ENCODE results near the gene KLK2. TPM values are rescaled to one million over a fixed set of nuclear protein-coding genes. Genes with fewer than 3 reads are reported as not detected.
A peak's percentile ranks its signal among the peaks of the same experiment; 100 is the strongest.

KLK2 gene
- total RNA-seq, 1 experiment from 2014 or later: not detected

DNA sequence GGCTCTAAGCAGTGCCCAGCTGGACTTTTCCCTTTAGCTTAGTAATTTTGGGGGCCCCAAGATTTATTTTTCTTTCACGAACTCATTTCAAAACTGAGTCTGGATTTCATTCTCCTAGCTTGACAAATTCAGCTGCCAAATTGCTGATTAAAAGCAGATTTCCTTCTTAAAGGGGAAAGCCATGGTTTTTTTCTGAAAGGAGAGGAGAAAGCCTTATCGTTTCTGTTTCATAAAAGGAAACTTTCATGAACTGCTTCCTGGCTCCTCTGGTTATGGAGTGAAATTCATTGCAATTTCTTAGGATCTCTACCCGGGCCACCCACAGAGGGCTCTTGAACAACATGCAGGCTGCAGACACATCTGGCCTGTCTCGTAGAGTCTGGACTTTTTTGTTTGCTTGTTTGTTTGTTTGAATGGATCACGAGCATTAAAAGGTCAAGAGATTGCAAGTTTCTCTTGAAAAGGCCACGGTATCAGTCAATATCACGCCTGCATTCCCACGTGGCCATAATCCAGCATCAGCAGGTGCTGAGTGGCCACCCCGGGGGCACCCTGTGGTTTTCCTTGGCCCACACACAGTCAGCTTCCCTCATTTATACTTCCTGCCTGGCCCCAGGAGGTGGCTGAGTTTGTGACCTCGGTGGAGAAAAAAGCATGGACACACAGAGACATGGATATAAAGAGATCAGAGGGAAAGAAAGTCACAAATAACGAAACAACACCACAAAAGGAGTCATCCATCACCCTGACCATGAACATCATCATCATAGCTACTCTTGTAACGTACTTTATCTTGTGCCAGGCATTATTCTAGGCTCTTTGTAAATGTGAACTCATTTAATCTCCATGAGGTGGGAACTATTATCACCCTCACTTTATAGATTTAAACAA, 48.4 kb downstream of the KLK2 start:
- intact Hi-C loops (cut with micrococcal nuclease; ENCODE audit: unreplicated experiment) (loop anchor here (5.0 to 10.0 kb wide), 2 partner anchors 124 to 173 kb away; no protein-coding TSS in a partner anchor), in situ Hi-C loops (cut with HindIII; ENCODE audit: low pct_unique_long_range_greater_than_20kb, low sequenced_read_pairs) (no loop called here)
- H3K9me3 ChIP-seq (ENCODE audit: control insufficient read depth, insufficient read depth, low read depth, low read length): no peaks in the 10 kb centered on the region
- no peaks in the 10 kb centered on the region for H3K36me3 ChIP-seq (ENCODE audit: control insufficient read depth, insufficient read depth, low read length)
- H3K27ac ChIP-seq (ENCODE audit: low read length): no peak overlapping the region
- ATAC-seq: peak; percentile 58
- no peaks in the 10 kb centered on the region; the same call in 1 of the 2 replicates for H3K4me1 ChIP-seq (ENCODE audit: control insufficient read depth, insufficient read depth, low read length)
- CTCF ChIA-PET: interaction anchor here (0.6 to 1.1 kb wide), 6 partner anchors 11 to 384 kb away, joined by 3 to 4 read pairs (median 4); no protein-coding TSS in a partner anchor
- H3K4me3 ChIP-seq (ENCODE audit: low read depth in 2 of 2, low read length in 2 of 2): no peak overlapping the region
- no TSS peak for BruUV-seq (replicated peaks)
- no peak for DNase-seq (ENCODE audit: low read depth, low spot score)
- TF ChIP-seq SIN3A (IDR thresholded peaks at IDR 0.05; ENCODE audit: borderline replicate concordance, insufficient read depth, low read depth, low read length): no peak
- peak; percentile 52; the same call in 1 of the 2 replicates for TF ChIP-seq TCF7L2 (IDR thresholded peaks at IDR 0.05; ENCODE audit: low read depth, low read length)
- POLR2A ChIA-PET: no interaction called here
- peaks cover 5% of the 10 kb centered on the region; the same call in 1 of the 2 replicates for H3K27me3 ChIP-seq (ENCODE audit: control insufficient read depth, insufficient read depth, low read length)

DNA sequence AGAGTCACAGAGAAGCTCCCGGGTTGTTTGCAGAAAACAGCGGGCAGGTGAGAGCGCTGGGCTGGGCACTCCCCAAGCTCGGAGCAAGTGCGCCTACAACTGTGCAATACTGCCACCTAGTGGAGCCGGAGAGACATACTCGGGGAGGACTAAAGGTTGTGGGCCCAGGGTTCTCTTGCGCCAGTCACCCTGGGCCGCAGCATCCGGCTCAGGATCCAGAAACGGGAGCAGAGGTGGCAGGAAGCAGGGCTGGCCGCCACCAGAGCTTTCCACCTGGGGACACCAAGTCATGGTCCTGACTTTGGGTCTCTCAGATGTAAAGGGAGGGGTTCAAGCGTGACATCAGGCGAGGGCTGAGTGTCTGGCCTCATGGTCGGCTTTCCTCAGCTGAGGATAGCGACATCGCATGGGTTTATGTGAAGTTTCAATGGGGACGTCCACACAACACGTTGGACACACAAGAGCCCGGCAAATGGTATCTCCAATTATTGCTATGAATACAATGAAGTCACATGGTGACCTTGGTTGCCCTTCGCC, 49.1 kb downstream of the KLK2 start:
- Histone ChIP-seq H3K27ac (ENCODE audit: low read length) (no peak overlapping the region), H3K4me3 (ENCODE audit: low read depth in 2 of 2, low read length in 2 of 2) (no peak overlapping the region)

More for the DNA sequence above, 49.1 kb downstream of the KLK2 start:
- DNase-seq (ENCODE audit: low read depth, low spot score): no peak
- intact Hi-C loops (cut with micrococcal nuclease; ENCODE audit: unreplicated experiment): loop anchor here (5.0 to 10.0 kb wide), 2 partner anchors 125 to 172 kb away; no protein-coding TSS in a partner anchor
- no peaks in the 10 kb centered on the region for H3K36me3 ChIP-seq (ENCODE audit: control insufficient read depth, insufficient read depth, low read length)
- CTCF ChIA-PET: interaction anchor here (0.6 to 1.1 kb wide), 6 partner anchors 10 to 384 kb away, joined by 3 to 4 read pairs (median 4); no protein-coding TSS in a partner anchor
- H3K4me1 ChIP-seq (ENCODE audit: control insufficient read depth, insufficient read depth, low read length): no peaks in the 10 kb centered on the region; the same call in 1 of the 2 replicates
- no TSS peak for BruUV-seq (replicated peaks)
- peaks cover 5% of the 10 kb centered on the region; the same call in 1 of the 2 replicates for H3K27me3 ChIP-seq (ENCODE audit: control insufficient read depth, insufficient read depth, low read length)
- peak; percentile 100 for ATAC-seq
- in situ Hi-C loops (cut with HindIII; ENCODE audit: low pct_unique_long_range_greater_than_20kb, low sequenced_read_pairs): no loop called here
- no peak for TF ChIP-seq SIN3A (IDR thresholded peaks at IDR 0.05; ENCODE audit: borderline replicate concordance, insufficient read depth, low read depth, low read length)
- TF ChIP-seq, protein P1, sequence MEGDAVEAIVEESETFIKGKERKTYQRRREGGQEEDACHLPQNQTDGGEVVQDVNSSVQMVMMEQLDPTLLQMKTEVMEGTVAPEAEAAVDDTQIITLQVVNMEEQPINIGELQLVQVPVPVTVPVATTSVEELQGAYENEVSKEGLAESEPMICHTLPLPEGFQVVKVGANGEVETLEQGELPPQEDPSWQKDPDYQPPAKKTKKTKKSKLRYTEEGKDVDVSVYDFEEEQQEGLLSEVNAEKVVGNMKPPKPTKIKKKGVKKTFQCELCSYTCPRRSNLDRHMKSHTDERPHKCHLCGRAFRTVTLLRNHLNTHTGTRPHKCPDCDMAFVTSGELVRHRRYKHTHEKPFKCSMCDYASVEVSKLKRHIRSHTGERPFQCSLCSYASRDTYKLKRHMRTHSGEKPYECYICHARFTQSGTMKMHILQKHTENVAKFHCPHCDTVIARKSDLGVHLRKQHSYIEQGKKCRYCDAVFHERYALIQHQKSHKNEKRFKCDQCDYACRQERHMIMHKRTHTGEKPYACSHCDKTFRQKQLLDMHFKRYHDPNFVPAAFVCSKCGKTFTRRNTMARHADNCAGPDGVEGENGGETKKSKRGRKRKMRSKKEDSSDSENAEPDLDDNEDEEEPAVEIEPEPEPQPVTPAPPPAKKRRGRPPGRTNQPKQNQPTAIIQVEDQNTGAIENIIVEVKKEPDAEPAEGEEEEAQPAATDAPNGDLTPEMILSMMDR (IDR thresholded peaks at IDR 0.05): peak; percentile 84
- TF ChIP-seq POLR2AphosphoS5 (IDR thresholded peaks at IDR 0.05; ENCODE audit: low read depth, low read length): no peak
- TF ChIP-seq TCF7L2 (IDR thresholded peaks at IDR 0.05; ENCODE audit: low read depth, low read length): no peak
- TF ChIP-seq, protein P2, sequence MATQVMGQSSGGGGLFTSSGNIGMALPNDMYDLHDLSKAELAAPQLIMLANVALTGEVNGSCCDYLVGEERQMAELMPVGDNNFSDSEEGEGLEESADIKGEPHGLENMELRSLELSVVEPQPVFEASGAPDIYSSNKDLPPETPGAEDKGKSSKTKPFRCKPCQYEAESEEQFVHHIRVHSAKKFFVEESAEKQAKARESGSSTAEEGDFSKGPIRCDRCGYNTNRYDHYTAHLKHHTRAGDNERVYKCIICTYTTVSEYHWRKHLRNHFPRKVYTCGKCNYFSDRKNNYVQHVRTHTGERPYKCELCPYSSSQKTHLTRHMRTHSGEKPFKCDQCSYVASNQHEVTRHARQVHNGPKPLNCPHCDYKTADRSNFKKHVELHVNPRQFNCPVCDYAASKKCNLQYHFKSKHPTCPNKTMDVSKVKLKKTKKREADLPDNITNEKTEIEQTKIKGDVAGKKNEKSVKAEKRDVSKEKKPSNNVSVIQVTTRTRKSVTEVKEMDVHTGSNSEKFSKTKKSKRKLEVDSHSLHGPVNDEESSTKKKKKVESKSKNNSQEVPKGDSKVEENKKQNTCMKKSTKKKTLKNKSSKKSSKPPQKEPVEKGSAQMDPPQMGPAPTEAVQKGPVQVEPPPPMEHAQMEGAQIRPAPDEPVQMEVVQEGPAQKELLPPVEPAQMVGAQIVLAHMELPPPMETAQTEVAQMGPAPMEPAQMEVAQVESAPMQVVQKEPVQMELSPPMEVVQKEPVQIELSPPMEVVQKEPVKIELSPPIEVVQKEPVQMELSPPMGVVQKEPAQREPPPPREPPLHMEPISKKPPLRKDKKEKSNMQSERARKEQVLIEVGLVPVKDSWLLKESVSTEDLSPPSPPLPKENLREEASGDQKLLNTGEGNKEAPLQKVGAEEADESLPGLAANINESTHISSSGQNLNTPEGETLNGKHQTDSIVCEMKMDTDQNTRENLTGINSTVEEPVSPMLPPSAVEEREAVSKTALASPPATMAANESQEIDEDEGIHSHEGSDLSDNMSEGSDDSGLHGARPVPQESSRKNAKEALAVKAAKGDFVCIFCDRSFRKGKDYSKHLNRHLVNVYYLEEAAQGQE (IDR thresholded peaks at IDR 0.05; ENCODE audit: insufficient read depth in 1 of 2, low read depth in 2 of 2, low read length in 1 of 2): 0 out of 4 replicates have a peak, but pooled peaks of 1 of the 2 experiments have one; percentile 20
- no peaks in the 10 kb centered on the region for H3K9me3 ChIP-seq (ENCODE audit: control insufficient read depth, insufficient read depth, low read depth, low read length)
- POLR2A ChIA-PET: no interaction called here

Data from Panc1 (cell line).